Measurements from ENCODE around the gene DHRS7B.
A peak's percentile ranks its signal among the peaks of the same experiment; 100 is the strongest.

DHRS7B gene

DNA sequence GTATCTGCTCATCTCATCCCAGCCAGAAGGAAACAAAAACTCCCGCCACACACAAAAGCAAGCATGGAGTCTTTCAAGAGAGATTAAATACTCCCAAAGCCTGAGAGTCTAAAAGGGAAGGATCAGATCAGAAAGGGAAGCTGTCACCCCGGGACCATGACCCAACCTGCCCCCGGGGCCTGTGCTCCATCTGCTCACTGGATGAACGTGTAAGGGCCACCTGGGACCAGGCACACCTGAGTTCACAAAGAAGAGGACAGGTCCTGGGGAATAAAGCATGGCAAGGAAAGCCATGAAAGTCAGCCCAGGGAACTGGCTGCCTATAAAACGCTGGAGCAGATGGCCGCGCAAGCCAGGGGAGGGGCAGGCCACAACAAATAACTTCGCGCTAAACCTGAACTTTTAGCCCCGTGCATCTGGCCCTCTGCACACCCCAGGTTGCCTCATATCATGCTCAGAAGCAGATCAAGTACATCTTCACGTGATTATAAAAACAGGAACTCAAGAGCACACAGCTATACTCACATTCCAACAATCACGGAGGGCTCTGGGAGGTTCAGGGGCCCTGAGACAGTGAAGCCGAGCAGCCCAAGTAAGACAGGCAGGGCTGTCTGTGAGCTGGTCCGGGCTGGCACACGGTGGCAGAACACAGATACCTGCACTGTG, 83.8 kb downstream of the DHRS7B start:
- no peak overlapping the region for H3K4me3 ChIP-seq (ENCODE audit: low read length)

GRCh38 chr17:21211825-21212479, 85.2 kb downstream of the DHRS7B start:
- WGBS = 86% methylated on average over 9 of the region's 9 CpGs
- H3K4me3 ChIP-seq (ENCODE audit: low read length) = peak overlapping the region; percentile 96; the same call in 1 of the 2 replicates
- H3K4me1 ChIP-seq (ENCODE audit: insufficient read depth, low read length) = peaks cover 21% of the 10 kb centered on the region
- no peak overlapping the region for H3K27ac ChIP-seq (ENCODE audit: low read depth, low read length)
- H3K36me3 ChIP-seq (ENCODE audit: insufficient read depth, low read length) = peaks cover 27% of the 10 kb centered on the region
- no peak overlapping the region; the same call in none of the 2 replicates for H3K9ac ChIP-seq (ENCODE audit: low read depth, low read length)
- no peaks in the 10 kb centered on the region for H3K9me3 ChIP-seq (ENCODE audit: insufficient read depth, low read depth, low read length)
- H3K27me3 ChIP-seq (ENCODE audit: insufficient read depth, low read length) = no peaks in the 10 kb centered on the region

More for the DNA sequence above, 83.8 kb downstream of the DHRS7B start:
- Histone ChIP-seq H3K36me3 (ENCODE audit: insufficient read depth, low read length) (peaks cover 27% of the 10 kb centered on the region), H3K9ac (ENCODE audit: low read depth, low read length) (no peak overlapping the region), H3K9me3 (ENCODE audit: insufficient read depth, low read depth, low read length) (no peaks in the 10 kb centered on the region), H3K27me3 (ENCODE audit: insufficient read depth, low read length) (no peaks in the 10 kb centered on the region), H3K4me1 (ENCODE audit: insufficient read depth, low read length) (peaks cover 16% of the 10 kb centered on the region; the same call in 1 of the 2 replicates), H3K27ac (ENCODE audit: low read depth, low read length) (no peak overlapping the region)
- WGBS = 93% methylated on average over 15 of the region's 15 CpGs

DNA sequence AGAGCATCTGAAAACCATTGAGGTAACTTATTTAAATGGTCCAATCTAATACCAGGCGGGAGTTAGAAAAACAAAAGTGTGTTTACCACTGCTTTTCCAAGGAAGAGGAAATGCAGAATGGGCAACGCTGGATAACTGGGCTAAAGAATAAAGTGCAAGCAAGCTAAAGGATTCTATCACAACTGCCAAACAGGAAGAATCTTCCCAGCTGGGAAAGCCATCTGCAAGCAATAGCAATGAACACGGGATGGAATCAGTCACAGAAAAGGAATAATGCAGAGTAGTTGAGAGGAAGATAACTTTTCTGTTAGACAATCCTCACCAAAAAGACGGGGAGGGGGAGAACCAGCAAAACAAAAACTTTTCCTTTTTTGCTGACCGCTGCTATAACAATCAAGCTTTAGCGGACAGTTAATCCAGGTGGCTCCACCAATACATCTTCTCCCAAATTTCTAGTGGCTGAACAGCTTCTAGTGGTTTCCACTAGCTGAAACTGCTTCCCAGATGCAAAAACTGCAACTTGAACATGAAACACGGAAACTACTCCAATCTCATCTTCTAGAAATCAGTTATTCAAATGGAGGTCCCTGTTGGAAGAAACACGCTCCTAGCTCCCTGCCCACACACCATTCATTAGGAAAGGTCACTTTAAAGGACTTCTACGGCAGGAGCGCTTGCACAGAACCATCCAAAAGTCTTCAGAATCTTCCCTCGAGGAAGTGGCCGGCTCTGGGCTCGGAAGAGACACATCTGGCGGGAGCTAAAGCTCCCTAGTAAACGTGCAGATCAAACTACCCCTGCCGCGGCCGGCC, 86.3 kb downstream of the DHRS7B start:
- 7% methylated on average over 18 of the region's 18 CpGs for WGBS
- no peaks in the 10 kb centered on the region for H3K27me3 ChIP-seq (ENCODE audit: insufficient read depth, low read length)
- H3K9ac ChIP-seq (ENCODE audit: low read depth, low read length) = peak overlapping the region; percentile 98
- H3K27ac ChIP-seq (ENCODE audit: low read depth, low read length) = peak overlapping the region; percentile 100; the same call in 1 of the 2 replicates
- H3K36me3 ChIP-seq (ENCODE audit: insufficient read depth, low read length) = peaks cover 27% of the 10 kb centered on the region
- H3K4me3 ChIP-seq (ENCODE audit: low read length) = peak overlapping the region; percentile 96
- peaks cover 21% of the 10 kb centered on the region for H3K4me1 ChIP-seq (ENCODE audit: insufficient read depth, low read length)
- no peaks in the 10 kb centered on the region for H3K9me3 ChIP-seq (ENCODE audit: insufficient read depth, low read depth, low read length)

- H3K4me1 ChIP-seq (ENCODE audit: insufficient read depth, low read length) = peaks cover 21% of the 10 kb centered on the region
- H3K27me3 ChIP-seq (ENCODE audit: insufficient read depth, low read length) = no peaks in the 10 kb centered on the region
- peak overlapping the region; percentile 100 for H3K27ac ChIP-seq (ENCODE audit: low read depth, low read length)
- H3K9me3 ChIP-seq (ENCODE audit: insufficient read depth, low read depth, low read length) = no peaks in the 10 kb centered on the region
- peaks cover 22% of the 10 kb centered on the region for H3K36me3 ChIP-seq (ENCODE audit: insufficient read depth, low read length)
- H3K4me3 ChIP-seq (ENCODE audit: low read length) = peak overlapping the region; percentile 96
- H3K9ac ChIP-seq (ENCODE audit: low read depth, low read length) = peak overlapping the region; percentile 98
- WGBS = under 1% methylated on average over 35 of the region's 35 CpGs
Measured at GRCh38 chr17:21213638-21214014, 86.9 kb downstream of the DHRS7B start.

DNA sequence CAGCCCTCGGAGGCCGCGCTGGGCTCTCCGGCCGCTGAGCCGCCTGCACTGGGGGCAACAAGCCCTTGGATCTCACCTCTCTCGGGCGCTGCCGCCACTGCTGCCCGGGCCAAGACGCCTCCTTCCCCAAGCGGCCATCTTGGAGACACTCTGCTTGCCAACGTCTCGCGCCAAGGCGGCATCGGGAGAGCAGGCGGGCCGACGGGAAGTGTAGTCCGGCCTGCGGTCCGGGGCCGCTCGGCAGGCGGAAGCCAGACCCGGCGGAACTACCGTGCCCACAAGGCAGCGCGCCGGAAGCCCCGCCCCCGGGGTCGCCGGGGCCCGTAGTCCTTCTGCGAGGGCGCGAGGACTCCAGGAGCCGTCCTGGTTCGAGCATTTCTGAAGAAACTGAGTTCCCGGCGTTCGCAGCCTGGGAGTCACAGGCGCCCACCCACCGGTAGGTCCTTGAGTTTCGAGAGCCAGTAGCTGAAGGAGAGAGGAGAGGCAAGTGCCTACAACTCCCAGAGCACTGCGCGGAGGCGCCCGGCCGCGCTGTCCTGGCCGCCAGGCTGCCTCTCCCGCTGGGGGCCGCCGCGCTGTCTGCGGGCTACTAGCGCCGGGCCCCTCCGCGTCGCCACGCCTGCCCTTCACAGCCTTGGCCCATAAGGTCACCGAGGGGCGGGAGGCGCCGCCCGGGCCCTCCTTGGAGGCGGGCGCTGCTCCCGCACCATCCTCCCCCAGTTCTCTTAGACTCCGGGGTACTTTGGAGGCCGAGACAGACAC, 87.4 kb downstream of the DHRS7B start, which contains the start of gene TMEM11:
TMEM11 (minus strand) TSS at position 147 of the 762 bp plus-strand sequence; CDS start at position 138, 9 bp downstream.
- Histone ChIP-seq H3K9me3 (ENCODE audit: insufficient read depth, low read depth, low read length) (no peaks in the 10 kb centered on the region), H3K4me3 (ENCODE audit: low read length) (peak within 1 kb of the TSS; percentile 96), H3K27me3 (ENCODE audit: insufficient read depth, low read length) (no peaks in the 10 kb centered on the region), H3K9ac (ENCODE audit: low read depth, low read length) (peak within 1 kb of the TSS; percentile 98), H3K27ac (ENCODE audit: low read depth, low read length) (peak within 1 kb of the TSS; percentile 100), H3K36me3 (ENCODE audit: insufficient read depth, low read length) (peaks cover 20% of the 10 kb centered on the region), H3K4me1 (ENCODE audit: insufficient read depth, low read length) (peaks cover 21% of the 10 kb centered on the region)
- under 1% methylated on average over 76 of the region's 76 CpGs for WGBS

GRCh38 chr17:21214777-21215541, 88.2 kb downstream of the DHRS7B start:
- H3K4me1 ChIP-seq (ENCODE audit: insufficient read depth, low read length) = peaks cover 21% of the 10 kb centered on the region

DNA sequence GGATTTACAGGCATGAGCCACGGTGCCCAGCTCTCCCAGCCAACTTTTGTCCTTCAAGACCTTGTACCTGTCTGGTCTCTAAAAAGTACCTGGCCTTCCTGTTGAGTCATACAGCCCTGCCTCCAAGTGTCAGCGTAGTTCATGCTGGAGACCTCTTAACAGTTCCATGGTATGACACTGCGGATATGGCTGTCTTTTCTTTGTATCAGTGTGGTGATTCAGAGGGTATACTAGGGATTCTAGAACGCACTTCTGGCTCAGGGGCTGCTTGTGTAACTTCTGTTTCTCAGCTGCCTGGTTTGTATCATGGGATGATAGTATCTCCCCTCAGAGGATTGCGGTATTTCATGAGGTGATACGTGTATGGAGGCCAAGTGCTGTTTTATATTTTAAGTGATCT, 89.2 kb downstream of the DHRS7B start:
- 90% methylated on average over 6 of the region's 6 CpGs for whole genome bisulfite sequencing
- peaks cover 21% of the 10 kb centered on the region for H3K4me1 ChIP-seq (ENCODE audit: insufficient read depth, low read length)

More at GRCh38 chr17:21214777-21215541, 88.2 kb downstream of the DHRS7B start:
- 6% methylated on average over 23 of the region's 23 CpGs for WGBS
- H3K27me3 ChIP-seq (ENCODE audit: insufficient read depth, low read length) = no peaks in the 10 kb centered on the region
- peak overlapping the region; percentile 98 for H3K9ac ChIP-seq (ENCODE audit: low read depth, low read length)
- peak overlapping the region; percentile 100; the same call in 1 of the 2 replicates for H3K27ac ChIP-seq (ENCODE audit: low read depth, low read length)
- H3K9me3 ChIP-seq (ENCODE audit: insufficient read depth, low read depth, low read length) = no peaks in the 10 kb centered on the region
- H3K36me3 ChIP-seq (ENCODE audit: insufficient read depth, low read length) = peaks cover 13% of the 10 kb centered on the region
- peak overlapping the region; percentile 96 for H3K4me3 ChIP-seq (ENCODE audit: low read length)

GRCh38 chr17:21217346-21217745, 90.6 kb downstream of the DHRS7B start:
- 100% methylated on average over 1 of the region's 1 CpG for WGBS
- Histone ChIP-seq H3K9ac (ENCODE audit: low read depth, low read length) (no peak overlapping the region), H3K4me1 (ENCODE audit: insufficient read depth, low read length) (peaks cover 16% of the 10 kb centered on the region), H3K9me3 (ENCODE audit: insufficient read depth, low read depth, low read length) (no peaks in the 10 kb centered on the region), H3K27me3 (ENCODE audit: insufficient read depth, low read length) (no peaks in the 10 kb centered on the region), H3K36me3 (ENCODE audit: insufficient read depth, low read length) (no peaks in the 10 kb centered on the region), H3K4me3 (ENCODE audit: low read length) (no peak overlapping the region), H3K27ac (ENCODE audit: low read depth, low read length) (no peak overlapping the region)

More for the DNA sequence above, 89.2 kb downstream of the DHRS7B start:
- Histone ChIP-seq H3K9me3 (ENCODE audit: insufficient read depth, low read depth, low read length) (no peaks in the 10 kb centered on the region), H3K9ac (ENCODE audit: low read depth, low read length) (0 out of 2 replicates have a peak overlapping the region, but pooled peaks have one; percentile 13), H3K27me3 (ENCODE audit: insufficient read depth, low read length) (no peaks in the 10 kb centered on the region), H3K27ac (ENCODE audit: low read depth, low read length) (no peak overlapping the region), H3K36me3 (ENCODE audit: insufficient read depth, low read length) (peaks cover 3% of the 10 kb centered on the region), H3K4me3 (ENCODE audit: low read length) (no peak overlapping the region)

GRCh38 chr17:21218101-21218500, 91.3 kb downstream of the DHRS7B start:
- H3K9me3 ChIP-seq (ENCODE audit: insufficient read depth, low read depth, low read length) = no peaks in the 10 kb centered on the region
- no peaks in the 10 kb centered on the region for H3K27me3 ChIP-seq (ENCODE audit: insufficient read depth, low read length)
- no peaks in the 10 kb centered on the region for H3K36me3 ChIP-seq (ENCODE audit: insufficient read depth, low read length)
- WGBS = 69% methylated on average over 3 of the region's 3 CpGs
- H3K9ac ChIP-seq (ENCODE audit: low read depth, low read length) = no peak overlapping the region
- no peak overlapping the region for H3K4me3 ChIP-seq (ENCODE audit: low read length)
- H3K27ac ChIP-seq (ENCODE audit: low read depth, low read length) = no peak overlapping the region
- peaks cover 10% of the 10 kb centered on the region; the same call in 1 of the 2 replicates for H3K4me1 ChIP-seq (ENCODE audit: insufficient read depth, low read length)
